HG03469 (cell line): Measurements from ENCODE around the gene NTN3.
"Not testable (repeated sequence)": the region's sequence is repeated elsewhere in the genome, so short reads cannot be mapped to it uniquely, and the experiment has no call there.

Experiments used
- ATAC-seq: cut with Tn5 transposase; IDR thresholded peaks from one replicate; pipeline ENCODE4 v1.9.1; 2021; ENCODE audit warnings: mild to moderate bottlenecking, moderate library complexity, moderate number of reproducible peaks; ENCODE audit not compliant: unreplicated experiment

Gene NTN3

DNA sequence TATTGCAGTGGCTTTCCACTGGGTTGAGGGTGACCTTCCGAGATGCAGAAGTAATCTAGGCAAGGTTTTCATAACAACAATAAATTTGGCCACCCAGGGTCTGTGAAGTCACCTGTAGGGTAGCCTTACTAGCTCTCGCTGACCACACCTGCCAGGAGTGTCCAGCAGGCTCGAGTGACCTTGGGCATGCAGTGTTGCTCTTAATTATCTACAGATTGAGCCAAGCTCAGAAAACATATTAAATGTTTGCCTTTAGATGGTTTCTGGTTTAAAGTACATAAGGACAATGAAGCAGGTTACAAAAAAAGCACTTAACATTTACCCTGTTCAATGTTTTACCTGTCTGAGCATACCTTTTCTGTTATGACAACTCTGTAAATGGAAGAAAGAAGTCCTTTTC is 5.6 kb downstream of the NTN3 start:
- no peak for ATAC-seq

DNA sequence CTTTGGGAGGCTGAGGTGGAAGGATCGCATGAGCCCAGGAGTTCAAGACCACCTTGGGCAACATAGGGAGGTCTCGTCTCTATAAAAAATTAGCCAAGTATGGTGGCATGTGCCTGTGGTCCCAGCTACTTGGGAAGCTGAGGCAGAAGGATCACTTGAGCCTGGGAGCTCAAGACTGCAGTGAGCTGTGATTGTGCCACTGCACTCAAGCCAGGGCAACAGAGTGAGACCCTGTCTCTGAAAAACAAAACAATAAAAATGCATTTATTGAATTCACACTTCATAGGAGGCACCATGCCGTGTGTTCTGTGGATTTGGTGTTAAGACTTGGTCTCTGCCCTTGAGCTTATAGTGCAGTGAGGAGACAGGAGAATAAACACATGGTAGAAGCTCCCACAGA is 6.2 kb downstream of the NTN3 start:
- no peak for ATAC-seq

DNA sequence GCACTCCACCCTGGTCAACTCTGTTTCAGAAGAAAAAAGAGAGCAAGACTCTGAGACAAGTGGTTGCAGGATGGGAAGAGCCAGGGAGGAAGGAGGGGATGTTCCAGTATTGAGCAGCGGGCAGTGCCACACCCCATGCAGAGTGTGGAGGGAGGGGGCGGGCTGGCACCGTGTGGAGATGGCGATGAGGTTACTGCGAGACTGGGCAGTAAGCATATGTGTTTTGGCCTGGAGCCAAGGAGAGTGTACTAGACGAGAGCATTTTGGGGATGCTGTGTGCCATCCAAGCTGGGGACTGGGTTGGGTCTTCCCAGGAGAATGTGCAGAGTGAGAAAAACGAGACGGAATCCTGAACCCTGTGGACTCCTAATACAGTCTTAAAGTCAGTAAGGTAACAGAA is 7.2 kb downstream of the NTN3 start:
- no peak for ATAC-seq

DNA sequence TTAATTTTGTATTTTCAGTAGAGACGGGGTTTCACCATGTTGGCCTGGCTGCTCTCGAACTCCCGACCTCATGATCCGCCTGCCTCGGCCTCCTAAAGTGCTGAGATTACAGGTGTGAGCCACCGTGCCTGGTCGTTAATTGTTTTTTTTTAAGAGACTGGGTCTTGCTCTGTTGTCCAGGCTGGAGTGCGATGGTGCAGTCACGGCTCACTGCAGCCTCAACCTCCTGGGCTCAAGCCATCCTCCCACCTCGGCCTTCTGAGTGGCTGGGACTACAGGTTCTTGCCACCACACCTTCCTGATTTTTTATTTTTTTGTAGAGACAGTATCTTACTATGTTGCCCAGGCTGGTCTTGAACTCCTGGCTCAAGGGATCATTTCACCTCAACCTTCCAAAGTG is 8.9 kb downstream of the NTN3 start:
- not testable (repeated sequence) for ATAC-seq

DNA sequence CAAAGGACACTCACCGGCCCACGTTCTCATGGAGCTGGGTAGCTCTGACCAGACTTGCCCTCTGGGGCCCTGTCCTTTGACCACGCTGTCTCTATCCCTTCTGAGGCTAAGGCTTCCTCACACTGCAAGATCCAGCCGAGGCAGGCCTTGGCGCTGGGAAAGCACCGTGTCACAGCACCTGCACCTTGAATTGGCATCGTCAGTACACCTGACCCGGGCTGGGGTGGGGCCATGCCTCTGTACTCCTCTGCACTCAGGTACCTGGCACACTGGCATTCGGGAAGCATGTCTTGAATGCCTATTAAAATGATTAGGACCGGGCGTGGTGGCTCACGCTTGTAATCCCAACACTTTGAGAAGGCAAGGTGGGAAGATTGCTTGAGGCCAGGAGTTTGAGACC is 9.9 kb downstream of the NTN3 start:
- no peak for ATAC-seq

DNA sequence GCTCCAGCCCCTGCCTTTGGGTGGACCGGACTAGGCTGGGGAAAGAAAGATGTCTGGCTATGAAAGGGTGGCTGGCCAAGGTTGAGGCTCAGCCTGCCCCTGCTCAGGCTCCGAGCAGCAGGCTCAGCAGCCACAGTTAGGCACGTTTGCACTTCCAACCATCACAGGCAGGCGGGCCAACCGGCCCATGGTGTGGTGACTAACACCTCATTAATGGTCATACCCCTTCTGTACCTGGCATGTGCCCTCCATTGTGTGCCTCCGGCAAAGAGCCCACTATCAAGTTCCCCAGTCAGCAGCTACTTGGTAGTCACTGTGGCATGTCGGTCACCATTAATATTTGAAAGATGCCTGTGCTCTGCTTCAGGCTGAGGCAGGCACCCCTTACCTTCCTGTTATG is 10.6 kb downstream of the NTN3 start:
- no peak for ATAC-seq

DNA sequence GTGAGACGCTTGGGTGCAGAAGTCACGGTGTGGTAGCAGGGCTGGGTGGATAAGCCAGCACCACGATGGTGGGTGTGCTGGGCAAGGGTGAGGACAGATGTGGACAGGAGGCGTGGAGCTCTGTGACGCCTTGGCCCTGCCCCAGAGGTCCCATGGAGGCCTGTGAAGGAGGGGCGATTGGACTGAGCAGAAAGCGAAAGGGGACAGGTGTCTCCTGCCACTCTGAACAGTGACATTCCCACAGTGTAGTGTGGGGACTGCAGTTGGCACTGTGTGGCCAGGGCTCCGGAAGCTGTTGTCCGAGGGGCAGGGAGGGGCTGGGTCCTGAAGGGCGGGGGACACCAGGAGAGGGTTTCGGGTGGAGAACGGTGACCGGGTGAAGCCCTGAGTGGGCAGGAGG is 11.2 kb downstream of the NTN3 start:
- no peak for ATAC-seq

DNA sequence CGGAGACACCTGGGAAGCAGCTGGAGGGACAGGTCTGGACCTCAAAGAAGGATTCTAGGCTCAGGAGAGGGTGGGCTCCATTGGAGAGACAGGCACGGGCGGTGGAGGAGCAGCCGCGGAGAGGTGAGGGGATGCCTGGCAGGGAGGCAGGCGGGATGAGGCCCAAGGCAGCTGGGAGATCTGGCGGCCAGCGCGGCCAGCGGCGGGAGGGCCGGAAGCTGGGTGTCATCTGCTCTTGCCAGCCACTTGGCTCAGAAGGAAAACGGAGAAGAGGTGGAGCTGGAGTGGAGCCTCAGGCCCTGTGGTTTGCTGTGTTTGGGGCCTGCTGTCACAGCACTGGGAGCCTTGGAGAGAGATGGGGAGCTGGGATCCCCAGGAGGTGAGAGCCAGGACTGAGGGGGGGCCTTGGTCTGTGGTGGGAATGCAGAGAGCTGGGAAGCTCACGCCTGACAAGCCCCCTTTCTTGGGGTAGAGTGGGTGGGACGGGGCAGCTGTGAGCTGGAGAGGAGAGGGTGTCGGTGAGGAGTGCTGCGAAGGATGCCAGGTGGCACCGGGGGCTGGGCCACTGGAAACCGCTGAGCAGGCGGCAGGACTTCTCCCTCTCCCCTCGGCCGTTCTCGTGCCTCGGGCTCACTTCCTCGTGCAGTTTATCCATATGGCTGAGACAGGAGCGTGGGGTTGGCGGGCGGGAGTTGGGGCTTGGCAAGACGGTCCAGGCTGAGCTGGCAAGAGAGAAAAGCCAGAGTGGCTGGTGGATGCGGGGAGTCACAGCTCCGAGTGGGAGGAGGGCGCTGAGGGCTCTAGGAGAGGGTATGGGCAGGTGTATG is 11.8 kb downstream of the NTN3 start:
- ATAC-seq, result no peak

DNA sequence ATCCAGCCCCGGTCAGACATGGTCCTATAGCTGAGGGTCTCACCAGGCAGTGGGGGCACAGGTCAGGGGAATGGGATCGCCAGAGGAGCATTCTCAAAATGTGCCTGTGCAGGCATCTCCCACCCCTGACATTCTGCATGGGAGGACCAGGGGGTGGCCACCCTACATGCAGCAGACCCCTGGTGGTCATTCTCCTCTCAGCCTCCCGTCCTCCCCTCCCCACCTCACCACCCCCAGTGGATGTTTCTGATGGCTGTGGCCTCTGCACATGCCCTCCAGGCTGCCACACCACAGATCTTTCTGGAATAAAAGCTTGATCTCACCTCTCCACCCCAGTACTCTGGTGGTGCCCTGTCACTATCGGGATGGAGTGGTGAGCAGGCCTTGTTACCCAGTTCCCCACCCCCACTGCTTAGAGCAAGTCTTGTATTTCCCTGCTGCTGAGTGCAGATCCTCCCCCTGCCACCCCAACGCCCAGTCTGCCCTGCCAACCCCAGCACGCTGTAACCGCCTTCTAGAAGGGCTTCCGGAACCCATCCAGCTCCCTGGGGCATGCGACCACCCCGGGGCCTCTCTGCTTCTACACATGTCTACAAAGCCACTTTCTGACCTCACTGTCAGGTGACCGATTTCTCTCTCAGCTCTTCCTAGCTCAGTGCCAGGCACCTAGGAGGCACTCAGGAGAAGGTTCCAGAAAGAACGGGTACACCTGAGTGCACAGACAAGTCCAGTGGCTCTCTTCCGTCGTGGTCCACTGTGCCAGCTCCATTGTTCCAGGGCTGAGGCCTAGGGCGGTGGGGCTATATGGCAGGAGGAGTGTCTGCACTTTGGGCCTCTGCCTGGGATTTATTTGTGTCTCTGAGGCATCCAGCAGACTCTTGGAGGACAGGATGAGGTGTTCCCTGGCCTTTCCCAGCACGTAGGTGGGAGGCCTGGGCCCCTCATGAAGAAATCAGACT is 13.1 kb downstream of the NTN3 start:
- no peak for ATAC-seq

DNA sequence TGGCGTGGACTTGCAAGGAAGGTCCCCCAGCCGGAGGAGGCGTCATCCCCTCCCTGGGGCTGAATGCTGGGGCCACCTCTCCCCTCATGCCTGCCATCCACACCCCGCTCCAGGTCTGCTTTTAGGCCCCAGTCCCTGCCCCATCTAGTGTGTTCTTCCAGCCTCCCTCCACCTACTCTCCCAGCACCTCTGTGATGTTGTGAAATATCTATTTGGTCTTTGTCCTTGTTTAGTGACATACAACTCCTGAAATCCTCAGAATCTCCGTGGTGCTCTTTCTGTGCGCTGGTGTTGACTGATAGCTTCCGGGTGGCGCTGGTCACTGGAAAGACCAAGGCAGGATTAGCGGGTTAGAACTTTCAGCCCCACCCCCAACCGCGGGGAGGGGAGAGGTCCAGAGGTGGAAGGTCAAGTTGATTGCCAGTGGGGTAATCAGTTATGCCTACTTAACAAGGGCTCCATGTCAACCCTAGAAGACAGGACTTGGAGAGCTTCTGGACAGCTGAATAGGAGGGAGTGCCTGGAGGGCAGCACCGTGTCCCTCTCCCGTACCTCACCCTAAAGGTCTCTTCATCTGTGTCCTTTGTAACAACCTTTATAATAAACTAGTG is 13.9 kb downstream of the NTN3 start:
- ATAC-seq, result no peak

DNA sequence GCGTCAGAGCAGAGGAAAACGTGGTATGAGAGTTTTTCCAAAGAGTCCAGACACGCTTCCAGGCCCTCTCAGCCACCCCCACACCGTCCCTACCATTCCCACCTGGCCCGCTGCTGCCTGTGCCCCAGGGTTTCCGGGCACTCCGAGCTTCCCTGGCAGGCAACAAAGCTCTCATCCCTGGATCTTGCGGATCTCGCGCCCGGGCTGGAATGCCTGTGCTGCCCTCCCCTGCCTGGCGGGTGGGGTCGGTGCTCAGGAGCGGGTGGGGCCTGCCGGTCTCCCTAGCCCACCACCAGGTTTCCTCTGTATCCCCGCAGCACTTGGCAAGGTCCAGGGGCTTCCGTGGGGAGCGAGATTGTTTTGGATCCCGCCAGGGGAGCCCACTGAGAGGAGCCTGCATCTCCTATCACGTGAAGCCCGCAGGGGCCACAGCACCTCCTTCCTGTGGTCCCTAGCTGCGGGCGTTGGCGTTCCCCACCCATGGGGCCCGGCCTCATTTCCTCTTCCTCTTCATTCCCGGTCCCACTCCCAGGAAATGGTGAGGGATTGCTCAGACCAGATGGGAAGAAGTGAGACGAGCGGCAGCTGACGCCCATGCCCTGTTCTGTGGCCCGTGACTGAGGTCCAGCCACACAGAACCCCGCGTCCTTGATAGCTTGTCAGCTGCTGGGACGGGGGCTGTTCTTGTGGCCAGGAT is 14.9 kb downstream of the NTN3 start:
- no peak for ATAC-seq

DNA sequence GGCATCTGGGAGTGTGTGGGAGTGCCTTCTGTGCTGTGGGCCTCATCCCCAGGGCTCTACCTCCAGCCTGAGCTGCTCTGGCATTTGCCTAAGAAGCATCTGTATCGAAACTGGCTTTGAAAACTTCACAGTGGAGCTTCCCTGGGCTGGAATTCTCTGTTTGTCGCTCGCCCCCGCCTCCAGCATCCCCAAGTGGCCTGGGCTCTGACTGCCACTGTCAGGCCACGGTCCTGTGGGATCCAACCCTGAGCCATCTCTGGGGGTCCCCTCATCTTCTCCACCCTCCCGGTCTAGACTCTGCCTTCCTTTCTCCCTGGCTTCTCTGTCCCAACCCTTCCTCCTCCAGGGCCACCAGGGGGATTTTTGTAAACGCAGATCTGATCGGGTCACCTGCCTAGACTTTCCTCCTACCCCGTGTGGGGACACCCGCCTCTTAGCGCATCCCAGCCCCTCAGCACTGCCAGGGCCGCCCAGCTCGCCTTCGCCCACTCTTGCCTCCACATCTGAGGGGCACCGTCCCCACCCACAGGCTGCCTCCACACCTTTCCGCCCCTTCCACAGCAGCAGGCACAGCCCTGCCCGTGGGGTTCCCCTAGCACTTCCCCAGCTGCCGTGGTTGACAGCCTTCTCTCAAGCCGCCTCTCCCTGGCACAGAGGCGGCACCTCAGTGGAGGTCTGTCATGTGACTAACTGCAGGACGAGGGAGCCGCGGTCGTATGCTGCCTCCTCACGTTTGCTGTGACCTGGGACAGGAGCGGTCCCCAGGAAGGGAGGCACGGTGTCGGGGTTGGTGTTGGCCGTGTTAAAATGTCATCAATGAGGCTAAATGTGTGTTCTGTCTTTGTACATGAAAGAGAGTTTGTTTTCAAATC is 15.8 kb downstream of the NTN3 start:
- ATAC-seq, result no peak

DNA sequence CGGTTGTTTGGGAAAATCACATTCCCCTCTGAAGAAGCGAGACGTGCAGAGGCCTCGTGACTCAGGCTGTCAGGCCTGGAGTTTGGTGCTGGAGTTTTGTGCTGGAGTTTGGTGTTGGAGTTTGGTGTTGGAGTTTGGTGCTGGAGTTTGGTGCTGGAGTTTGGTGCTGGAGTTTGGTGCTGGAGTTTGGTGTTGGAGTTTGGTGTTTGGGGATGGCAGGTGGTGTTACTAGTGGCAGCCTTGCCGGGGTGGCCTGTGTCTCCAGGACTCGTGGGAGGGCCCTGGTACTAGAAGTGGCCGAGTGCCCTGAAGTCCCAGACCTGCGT is 16.4 kb downstream of the NTN3 start:
- ATAC-seq, result no peak

DNA sequence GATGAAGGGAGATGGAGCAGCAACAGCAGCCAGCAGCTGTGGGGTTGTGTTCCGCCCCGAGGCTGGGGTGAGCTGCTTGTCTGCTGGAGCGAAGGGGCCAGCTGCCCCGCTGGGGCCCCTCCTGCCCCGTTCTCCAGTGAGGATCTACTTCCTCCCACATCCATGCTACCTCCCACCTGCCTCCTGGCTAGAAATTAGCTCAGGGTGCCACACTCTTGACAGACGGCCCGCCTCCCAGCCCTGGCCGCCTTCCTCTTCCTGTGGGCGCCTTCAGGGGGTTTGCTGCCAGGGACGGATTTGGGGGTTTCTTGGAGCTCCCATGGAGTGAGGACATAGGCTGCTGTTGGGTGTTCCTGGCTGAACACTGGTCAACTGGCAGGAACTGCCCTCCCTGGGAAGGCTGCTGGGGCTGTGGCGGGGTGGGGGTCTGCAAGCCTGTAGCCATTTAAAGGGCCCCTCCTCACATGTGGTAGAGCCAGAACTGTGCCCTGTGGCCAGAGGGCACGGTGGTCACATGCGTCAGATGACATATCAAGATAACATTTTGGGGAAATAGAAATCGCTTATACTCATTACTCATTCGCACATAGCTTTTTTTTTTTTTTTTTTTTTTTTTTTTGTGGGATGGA is 16.9 kb downstream of the NTN3 start:
- ATAC-seq, result no peak

DNA sequence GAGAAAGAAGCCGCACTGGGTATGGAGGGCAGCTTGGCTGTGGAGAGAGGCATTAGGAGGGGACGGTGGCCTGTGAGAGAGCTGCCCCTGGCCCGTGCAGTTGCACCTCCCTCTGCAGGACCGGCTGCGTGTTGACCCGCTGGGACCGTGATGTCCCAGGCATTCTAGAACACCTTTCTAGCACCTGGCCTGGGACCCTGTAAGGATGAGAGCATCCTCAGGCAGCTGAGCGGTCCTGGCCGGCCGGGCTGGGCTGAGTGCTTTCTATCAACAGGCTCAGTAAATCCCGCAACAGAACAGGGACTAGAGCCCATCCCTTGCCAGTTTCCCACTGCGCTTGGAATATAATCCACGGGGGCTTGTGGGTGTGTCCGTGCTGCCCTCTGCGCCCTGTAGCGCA is 18.5 kb downstream of the NTN3 start:
- no peak for ATAC-seq

DNA sequence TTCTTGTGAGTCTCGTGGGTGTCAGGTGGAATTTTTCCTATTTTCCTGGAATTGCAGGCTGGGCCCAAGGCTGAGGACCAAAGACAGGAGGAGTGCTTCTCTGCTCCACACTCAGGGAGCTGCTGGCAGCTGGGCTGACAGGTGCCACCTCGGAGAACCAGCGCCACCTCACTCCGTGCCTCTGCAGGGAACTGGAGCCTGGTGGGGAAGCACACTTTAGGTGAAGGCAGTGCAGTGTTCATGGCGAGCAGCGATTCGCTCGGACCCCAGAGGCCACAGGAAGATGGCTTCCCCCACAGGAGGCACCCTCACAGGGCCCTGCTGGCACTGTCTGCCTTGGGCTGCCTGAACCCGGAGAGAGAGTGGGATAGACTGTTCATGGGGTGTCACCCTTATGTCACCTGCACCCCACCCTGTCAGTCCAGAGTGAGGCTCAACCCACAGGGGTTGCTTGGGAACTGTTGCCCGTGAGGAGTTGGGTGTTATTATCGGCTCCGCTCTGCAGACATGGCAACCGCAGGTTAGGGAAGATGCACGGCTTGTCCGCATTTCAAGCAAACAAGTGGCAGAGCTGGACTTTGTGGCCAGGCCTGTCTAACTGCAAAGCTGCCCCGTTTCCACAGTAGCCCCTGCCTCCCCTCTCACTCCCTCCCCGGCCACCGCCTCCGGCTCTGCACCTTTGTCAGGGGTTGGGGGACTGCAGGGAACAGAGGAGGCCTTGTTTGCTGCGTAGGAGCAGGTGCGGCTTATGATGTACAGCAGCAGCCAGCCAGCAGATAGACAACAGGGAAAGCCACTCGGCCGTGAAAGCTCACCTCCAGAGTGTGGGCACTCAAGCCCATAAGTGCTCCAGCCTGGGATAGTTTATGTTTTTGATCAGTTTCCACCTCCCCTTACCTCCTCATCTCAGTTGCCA is 19.4 kb downstream of the NTN3 start:
- ATAC-seq, result no peak

DNA sequence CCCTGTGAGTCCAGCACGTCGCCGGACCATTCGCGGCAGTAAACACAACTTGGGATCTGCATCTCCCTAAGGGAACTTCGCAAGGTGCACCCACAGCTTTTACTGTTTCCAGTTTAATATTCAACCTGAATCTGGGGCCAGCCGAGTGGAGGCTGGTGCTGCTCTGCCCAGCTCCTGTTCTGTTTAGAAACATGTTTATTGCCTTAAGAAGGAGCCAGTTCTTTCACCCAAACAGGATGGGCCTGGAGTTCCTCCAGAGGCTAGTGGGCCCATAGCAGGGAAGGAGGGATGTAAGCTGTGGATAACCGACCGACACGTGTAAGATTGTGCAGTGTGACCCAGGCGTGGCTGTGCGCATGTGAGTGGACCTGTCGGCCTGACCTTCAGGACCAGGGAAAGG is 21.2 kb downstream of the NTN3 start:
- no peak for ATAC-seq

DNA sequence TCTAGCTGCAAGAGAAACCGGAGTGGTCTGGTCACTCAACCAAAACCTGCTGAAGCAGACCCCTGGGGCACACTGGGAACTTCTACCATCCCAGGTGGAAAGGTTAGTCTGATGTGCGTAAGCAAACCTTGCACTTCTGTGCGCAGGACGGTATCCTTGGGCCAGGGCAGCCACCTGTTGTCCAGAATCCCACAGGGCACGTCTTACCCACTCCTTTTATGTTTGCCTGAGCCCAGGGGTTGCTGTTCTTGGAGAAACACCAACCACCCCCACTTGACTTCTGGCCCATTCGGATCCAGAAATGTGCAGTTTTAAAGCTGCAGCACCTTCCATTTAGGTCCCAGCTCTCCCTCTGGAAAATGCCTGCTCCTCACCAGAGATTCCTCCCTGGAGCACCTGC is 22.5 kb downstream of the NTN3 start:
- no peak for ATAC-seq

DNA sequence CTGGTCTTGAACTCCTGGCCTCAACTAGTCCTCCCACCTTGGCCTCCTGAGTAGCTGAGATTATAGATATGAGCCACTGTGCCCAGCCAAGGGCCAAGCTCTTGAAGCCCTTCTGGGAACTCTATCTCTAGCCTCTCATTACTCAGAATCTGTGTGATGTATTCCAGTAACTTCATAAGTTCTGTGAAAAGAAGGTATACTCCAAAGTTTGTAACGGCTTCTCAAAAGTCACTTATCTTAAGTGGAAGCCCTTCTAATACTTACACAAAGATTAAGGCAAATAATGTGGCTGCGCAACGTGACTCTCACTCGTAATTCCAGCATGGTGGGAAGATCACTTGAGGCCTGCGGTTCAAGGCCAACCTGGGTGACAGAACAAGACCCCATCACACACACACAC is 23.5 kb downstream of the NTN3 start:
- no peak for ATAC-seq
